ENCODE results near the gene NKX2-8.
A peak's percentile ranks its signal among the peaks of the same experiment; 100 is the strongest.
"Not testable (repeated sequence)": the region's sequence is repeated elsewhere in the genome, so short reads cannot be mapped to it uniquely, and the experiment has no call there.

The NKX2-8 gene

GRCh38 chr14:36580856-36581831, 1.3 kb downstream of the NKX2-8 start:
- DNase-seq (ENCODE audit: insufficient read length, low spot score) (peak; percentile 33), FAIRE-seq (no peak)

DNA sequence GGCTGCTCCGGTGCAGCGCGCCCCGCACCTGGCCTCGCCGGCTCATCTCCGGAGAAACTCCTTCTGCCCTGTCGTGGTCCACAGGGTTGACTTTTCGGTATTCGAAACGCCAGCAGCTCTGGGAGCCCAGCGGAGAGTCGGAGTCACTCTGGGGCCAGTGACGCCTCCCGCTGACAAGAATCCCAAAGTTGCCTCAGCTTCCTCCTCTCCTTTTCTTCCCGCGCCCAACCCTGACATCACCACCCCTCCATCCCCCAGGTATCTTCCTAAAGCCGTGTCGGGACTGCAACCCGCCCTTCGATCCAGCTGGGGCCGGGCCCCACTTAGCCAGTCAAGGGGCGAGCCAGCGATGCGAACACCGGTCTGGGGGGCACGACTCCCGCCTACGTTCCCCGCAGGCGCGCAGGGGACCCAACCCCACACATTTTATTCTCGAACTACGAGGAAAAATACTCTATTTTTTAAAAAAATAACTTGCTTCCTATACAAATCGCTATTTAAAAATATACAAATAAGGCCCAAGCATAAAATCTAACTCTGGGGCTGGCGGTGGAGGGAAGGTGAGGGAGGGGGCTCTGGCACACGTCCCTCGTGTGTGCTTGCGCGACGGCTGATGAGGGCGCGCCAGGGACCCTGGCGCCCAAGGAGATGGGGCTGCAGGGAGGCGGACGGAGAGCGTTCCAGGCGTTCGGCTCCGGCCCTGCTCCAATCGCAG, 2.1 kb downstream of the NKX2-8 start:
- FAIRE-seq, result no peak
- no peak for DNase-seq (ENCODE audit: insufficient read length, low spot score)

GRCh38 chr14:36579573-36580140, 2.8 kb downstream of the NKX2-8 start:
- FAIRE-seq (no peak), DNase-seq (ENCODE audit: insufficient read length, low spot score) (no peak)

DNA sequence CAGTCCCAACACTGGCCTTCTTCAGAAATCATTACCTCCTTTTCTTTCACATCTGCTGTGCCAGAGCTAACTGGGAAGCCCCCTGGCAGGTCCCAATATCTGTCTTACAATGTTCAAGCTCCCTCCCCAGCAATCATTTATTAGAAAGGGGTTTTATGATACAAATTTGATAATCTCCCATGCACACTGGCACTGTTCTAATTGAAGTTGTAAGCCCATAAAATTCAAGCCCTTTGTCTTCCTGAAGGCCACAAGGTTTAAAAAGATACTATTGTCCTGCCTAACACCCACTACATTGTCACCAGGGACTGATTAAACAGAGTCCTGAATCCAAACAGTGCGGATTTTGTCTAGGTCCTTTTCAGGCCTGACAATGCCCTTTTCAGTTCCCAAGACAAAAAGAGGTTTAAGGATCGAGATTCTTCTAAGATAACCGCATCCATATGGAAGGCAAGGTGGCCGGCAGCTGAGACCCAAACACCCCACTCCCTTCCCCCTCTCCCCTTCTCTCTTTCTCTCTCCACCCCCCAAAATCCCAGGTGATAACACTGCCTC, 3.3 kb downstream of the NKX2-8 start:
- FAIRE-seq, result no peak
- DNase-seq (ENCODE audit: insufficient read length, low spot score), result no peak

DNA sequence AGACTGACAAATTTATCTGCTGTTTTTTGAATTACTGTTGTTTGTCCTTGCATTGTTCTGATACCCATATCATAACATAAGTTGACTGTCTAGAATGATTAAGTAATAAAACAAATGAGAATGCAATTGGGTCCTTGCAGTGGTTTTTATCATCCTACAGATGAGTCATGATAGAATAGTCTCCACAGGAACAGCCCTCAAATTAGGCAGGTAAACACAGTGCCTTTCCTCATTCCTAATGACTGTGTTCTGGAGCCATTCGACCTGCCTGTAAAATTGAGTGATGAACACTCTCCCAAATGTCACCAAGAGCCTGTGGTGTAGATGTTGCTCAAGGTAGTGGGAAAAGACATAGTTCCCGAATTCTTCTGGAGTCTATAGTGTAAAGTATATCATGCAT, 12.3 kb downstream of the NKX2-8 start:
- DNase-seq (ENCODE audit: insufficient read length, low spot score) (no peak), FAIRE-seq (no peak)

DNA sequence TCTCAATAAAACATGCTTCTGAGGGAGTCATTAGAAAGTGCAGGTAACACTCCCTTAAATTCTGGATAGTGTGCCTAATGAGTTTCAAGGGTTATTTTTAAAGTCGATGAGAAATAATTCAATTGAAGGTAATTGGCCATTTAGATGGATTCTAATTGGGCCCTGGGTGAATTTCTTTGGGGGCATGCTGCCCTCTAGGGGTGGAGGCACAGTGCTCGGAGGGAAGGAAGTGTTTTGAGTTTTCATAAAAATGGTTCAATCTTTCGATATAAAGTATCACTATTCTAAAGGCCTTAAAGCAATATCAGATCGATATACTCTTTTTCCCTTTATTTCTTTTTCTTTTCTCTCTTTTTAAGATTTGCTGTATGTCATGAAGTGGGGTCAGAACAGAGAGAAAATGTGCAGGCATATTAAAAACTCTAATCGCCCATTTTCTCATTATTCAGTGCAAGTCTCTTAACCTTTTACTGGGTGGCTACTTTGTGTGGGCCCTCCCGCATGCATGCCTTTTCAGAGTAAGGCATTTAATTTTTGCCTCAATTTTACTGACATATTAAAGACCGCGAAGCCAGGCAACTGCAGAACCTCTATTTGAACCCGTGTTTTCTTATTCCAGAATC, 25.5 kb downstream of the NKX2-8 start:
- FAIRE-seq (no peak), DNase-seq (ENCODE audit: insufficient read length, low spot score) (peak; percentile 31)

DNA sequence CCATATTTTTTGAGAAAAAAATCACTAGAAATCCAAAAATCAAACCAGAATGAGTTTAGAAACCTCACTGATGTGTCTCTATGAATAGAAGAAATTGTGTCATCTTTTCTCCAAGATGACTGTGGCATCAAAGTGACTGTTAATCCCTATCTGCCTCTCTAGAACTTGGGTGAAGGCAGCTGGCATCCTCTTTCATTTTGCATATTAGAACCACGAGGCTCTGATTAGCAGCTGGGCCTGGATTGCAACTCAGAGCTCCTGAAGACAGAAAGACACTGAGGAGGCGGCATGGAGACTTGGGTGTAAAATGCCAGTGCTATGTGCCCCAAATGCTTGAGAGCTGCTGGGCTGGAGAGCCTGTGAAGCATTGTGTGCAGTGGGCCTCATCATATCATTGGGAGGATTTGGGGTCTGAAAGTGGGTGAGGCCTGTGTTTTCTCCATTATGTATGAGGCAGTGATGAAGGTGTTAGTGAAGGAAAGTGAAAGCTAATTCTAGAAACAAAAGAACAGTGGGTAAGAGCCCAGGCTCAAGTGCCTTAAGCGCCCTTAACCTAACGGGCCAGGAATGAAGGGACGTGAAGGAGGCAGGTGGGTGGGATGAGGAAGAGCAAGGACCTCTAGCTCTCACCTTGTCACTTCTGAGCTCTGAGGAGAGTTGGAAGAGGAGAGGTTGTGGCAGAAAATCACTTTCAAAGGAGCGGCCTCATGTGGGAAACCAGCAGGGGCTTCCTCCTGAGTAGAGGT, 26.2 kb downstream of the NKX2-8 start:
- DNase-seq (ENCODE audit: insufficient read length, low spot score) (no peak), FAIRE-seq (no peak)

DNA sequence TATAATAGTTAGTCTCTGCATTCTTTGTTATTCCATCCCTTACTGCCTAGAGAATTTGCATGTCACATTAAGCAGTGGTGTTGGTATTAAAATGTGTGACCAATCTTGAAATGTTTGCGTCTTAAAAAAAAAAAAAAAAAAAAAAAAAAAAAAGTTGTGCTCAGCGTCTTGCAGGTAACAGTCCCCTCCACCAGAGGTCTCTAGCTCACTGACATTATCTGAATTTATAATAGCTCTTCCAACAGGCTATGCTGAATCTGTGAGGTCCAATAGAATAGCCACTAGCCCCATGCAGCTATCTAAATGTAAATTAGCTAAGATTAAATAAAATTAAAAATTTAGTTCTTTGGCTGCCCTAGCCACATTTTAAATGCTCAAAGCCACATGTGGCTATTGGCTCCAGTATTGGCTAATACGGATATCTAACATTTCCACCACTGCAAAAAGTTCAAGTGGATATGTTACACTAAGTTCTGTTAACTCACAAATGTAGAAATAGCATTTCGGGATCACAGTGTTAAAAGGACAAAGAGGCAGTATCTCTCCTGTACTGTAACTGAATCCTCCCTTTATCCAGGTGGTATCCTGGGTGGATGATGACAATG, 28.7 kb downstream of the NKX2-8 start:
- peak; percentile 17 for DNase-seq (ENCODE audit: insufficient read length, low spot score)
- no peak for FAIRE-seq

DNA sequence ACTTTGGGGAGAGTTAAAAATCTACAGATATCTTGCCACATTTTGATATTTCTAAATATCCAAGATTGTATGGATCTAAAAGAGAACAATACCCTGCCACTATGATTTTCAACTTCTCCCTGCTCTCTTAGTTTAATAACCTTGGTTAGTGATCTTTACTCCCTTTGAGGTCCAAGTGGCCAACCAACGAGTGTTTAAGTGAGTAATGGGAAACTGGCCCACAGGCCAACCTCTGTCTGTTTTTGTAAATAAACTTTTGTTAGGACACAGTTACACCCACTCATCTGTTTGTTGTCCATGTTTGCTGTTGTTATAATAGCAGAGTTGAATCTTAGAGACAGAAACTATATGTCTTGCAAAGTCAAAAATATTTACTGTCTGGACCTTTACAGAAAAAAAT, 31.5 kb downstream of the NKX2-8 start:
- no peak for FAIRE-seq
- DNase-seq (ENCODE audit: insufficient read length, low spot score), result no peak

GRCh38 chr14:36544280-36544679, 38.1 kb downstream of the NKX2-8 start:
- DNase-seq (ENCODE audit: insufficient read length, low spot score); FAIRE-seq: not testable (repeated sequence)

DNA sequence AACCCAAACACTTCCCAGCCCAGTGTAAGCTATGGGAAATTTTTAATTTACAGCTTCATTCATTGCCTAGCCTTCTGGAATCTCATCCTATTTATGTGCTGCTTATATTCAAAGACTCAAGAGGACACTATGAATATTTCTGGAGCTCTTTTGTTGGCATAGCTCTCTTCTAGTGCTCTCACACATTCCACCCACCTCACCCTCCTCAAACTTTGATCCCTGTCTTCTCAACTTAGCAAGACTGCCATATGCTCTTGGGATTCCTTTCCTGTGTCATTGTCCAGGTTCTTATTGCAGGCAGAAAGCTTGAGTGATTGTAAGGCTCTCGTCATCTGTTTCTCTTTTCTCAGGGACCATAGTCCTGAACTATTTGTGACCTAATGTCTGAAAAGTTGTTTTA, 44.4 kb downstream of the NKX2-8 start:
- FAIRE-seq, result no peak
- DNase-seq (ENCODE audit: insufficient read length, low spot score), result no peak

Measured in HTR-8/SVneo (cell line).